ENCODE measurements around the gene ROMO1. TPM values are rescaled to one million over a fixed set of nuclear protein-coding genes. Genes with fewer than 3 reads are reported as not detected.

ROMO1 gene
- total RNA-seq: 100 to 1,000 TPM; 249 to 320 TPM

DNA sequence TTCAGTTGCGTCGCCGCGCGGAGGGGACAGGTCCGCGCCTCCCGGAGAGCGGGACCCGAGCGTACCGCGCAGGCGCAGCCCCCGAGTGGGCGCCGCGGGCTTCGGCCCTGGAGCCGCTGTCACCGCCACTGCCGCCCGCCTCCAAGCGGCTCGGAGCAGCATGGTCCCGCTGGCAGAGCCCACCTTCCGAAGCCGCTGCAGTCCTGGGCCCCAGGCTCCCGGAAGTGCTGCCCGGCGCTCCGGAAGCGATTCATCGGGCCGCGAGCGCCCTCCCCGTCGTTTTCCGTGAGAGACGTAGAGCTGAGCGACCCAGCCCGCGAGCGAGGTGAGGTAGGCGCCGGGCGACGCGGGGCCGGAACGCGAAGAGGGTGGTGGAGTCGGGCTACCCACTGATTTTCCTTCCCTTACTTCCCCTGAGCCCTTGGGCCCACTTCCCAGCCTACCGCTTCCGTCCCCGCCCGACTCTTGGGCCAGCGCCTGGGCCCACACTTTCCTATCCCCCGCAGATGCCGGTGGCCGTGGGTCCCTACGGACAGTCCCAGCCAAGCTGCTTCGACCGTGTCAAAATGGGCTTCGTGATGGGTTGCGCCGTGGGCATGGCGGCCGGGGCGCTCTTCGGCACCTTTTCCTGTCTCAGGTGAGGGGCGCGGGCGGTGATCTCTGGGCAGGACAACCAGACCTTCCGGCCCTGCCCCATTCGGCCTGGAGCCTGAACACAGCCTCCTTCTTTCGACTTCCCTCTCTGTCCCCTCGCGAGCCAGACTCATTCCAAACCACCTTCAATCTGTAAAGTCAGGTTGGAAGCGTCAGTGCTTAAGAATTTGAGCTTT is at the start of gene ROMO1, which contains the start of gene NFS1:
TSS of gene ROMO1 (plus strand) at position 279 of the 830 bp plus-strand sequence. CDS start at position 507, 228 bp downstream.
TSS of gene NFS1 (minus strand) at position 226 of the 830 bp plus-strand sequence. CDS start at position 162, 64 bp downstream.
- H3K36me3 ChIP-seq: peaks cover 0 to 14% of the 10 kb centered on the region in 2 donors
- H3K4me1 ChIP-seq (replicated peaks): no peaks in the 10 kb centered on the region
- 0% methylated on average over 29 of the region's 81 CpGs for WGBS
- H3K9me3 ChIP-seq: no peaks in the 10 kb centered on the region
- no peaks in the 10 kb centered on the region for H3K27me3 ChIP-seq (replicated peaks; ENCODE audit: insufficient read depth)
- peak; percentile 84 for TF ChIP-seq POLR2AphosphoS5 (IDR thresholded peaks at IDR 0.05)
- no peak for TF ChIP-seq POLR2A (IDR thresholded peaks at IDR 0.05)
- TF ChIP-seq, protein P1, sequence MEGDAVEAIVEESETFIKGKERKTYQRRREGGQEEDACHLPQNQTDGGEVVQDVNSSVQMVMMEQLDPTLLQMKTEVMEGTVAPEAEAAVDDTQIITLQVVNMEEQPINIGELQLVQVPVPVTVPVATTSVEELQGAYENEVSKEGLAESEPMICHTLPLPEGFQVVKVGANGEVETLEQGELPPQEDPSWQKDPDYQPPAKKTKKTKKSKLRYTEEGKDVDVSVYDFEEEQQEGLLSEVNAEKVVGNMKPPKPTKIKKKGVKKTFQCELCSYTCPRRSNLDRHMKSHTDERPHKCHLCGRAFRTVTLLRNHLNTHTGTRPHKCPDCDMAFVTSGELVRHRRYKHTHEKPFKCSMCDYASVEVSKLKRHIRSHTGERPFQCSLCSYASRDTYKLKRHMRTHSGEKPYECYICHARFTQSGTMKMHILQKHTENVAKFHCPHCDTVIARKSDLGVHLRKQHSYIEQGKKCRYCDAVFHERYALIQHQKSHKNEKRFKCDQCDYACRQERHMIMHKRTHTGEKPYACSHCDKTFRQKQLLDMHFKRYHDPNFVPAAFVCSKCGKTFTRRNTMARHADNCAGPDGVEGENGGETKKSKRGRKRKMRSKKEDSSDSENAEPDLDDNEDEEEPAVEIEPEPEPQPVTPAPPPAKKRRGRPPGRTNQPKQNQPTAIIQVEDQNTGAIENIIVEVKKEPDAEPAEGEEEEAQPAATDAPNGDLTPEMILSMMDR (IDR thresholded peaks at IDR 0.05): peak in 3 of 4 experiments; percentile 22 to 37 (median 34)
- DNase-seq (ENCODE audit: low spot score): peak; percentile 77
- H3K4me3 ChIP-seq: peak within 1 kb of the TSS; percentile 78 to 92
- H3K27ac ChIP-seq: peak within 1 kb of the TSS; percentile 84 to 85
- intact Hi-C loops (cut with DNase I): loop anchor here (5.0 to 10.0 kb wide), 2 partner anchors 97 to 235 kb away; no protein-coding TSS in a partner anchor

DNA sequence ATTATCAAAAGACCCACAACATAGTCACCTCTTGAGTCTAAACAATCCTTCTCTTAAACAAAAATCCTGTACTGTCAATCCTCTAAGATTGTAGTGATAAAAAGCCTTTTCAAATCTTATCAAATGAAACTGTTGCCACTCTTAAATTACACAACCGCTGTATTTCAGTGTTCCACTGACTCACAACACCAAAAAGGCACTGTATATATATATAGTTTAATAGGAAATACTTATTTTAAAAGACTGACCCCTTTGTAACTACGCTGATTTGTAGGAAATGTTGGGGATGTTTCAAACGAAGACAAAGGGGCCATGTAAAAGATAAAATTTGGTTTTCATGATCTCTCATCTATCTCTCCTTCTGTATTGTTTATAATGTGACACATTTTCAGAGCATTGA is 48.6 kb upstream of the ROMO1 start:
- H3K27ac ChIP-seq: no peak overlapping the region
- TF ChIP-seq, protein P1 (IDR thresholded peaks at IDR 0.05): no peak
- TF ChIP-seq POLR2A (IDR thresholded peaks at IDR 0.05) (no peak), POLR2AphosphoS5 (IDR thresholded peaks at IDR 0.05) (no peak)
- DNase-seq (ENCODE audit: low spot score): no peak
- no peaks in the 10 kb centered on the region for H3K9me3 ChIP-seq
- H3K36me3 ChIP-seq: peaks cover 6 to 11% of the 10 kb centered on the region in 2 donors
- intact Hi-C loops (cut with DNase I): no loop called here
- 63% methylated on average over 3 of the region's 3 CpGs for WGBS
- H3K4me1 ChIP-seq (replicated peaks): no peaks in the 10 kb centered on the region
- H3K4me3 ChIP-seq: no peak overlapping the region
- H3K27me3 ChIP-seq (replicated peaks; ENCODE audit: insufficient read depth): no peaks in the 10 kb centered on the region

DNA sequence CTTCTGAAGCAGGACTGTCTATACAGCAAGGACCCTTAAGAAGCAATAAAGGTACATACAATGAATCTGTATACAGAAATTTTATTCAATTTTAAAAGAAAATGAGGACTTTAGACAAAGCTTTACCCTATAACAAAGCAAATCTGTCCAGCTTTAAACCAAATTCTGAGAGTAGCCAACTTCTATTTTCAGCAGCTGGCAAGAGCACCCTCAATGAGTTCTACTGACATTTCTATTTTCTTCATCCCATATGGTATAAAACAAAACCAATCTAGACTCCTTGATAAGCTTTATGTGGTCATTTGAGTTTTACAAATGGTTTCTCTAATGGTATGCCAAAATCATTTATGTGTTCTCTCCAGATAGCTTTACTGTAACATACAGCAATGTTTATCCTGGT is 47.2 kb upstream of the ROMO1 start:
- Histone ChIP-seq H3K4me1 (replicated peaks) (no peaks in the 10 kb centered on the region), H3K9me3 (no peaks in the 10 kb centered on the region), H3K27me3 (replicated peaks; ENCODE audit: insufficient read depth) (no peaks in the 10 kb centered on the region), H3K27ac (no peak overlapping the region), H3K4me3 (no peak overlapping the region), H3K36me3 (peaks cover 6 to 11% of the 10 kb centered on the region in 2 donors)
- no peak for DNase-seq (ENCODE audit: low spot score)
- TF ChIP-seq POLR2A (IDR thresholded peaks at IDR 0.05): no peak
- no peak for TF ChIP-seq POLR2AphosphoS5 (IDR thresholded peaks at IDR 0.05)
- TF ChIP-seq, protein P1 (IDR thresholded peaks at IDR 0.05): no peak
- intact Hi-C loops (cut with DNase I): no loop called here

DNA sequence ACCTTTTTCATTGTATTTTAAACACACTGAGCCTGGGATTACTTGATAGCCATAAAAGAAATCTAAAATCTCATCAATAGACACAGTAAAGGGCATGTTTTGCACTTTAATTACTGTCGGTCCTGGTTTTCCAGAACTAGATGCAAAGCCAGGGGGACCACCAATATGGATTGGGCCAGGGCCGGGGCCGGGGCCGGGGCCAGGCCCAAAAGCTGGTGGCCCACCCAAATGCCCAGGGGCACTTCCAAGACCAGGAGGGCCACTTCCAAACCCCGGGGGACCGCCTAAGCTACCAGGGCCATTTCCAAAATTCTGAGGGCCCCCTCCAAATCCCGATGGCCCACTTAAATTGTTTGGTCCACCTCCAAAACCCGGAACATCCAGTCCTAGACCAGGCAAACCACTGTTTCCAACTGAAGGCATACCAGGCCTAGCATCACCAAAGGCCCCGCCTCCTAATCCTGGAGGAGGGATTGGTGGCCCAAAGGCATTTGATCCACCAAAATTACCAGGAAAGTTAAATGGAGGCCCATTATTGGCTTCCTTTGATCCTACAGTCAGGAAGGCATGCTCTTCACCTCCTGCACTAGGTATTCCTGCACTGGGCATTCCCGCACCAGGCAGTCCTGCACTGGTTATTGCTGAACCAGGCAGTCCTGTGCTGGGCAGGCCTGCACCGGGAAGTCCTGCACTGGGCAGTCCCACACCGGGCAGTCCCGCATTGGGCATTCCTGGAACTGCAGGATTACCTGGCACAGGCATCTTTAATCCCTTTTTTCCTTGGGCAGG is 46.4 kb upstream of the ROMO1 start:
- 97% methylated on average over 13 of the region's 13 CpGs for WGBS

More for the DNA sequence above, 46.4 kb upstream of the ROMO1 start:
- Histone ChIP-seq H3K4me3 (no peak overlapping the region), H3K9me3 (no peaks in the 10 kb centered on the region), H3K27me3 (replicated peaks; ENCODE audit: insufficient read depth) (no peaks in the 10 kb centered on the region), H3K4me1 (replicated peaks) (no peaks in the 10 kb centered on the region), H3K27ac (no peak overlapping the region), H3K36me3 (peaks cover 6 to 11% of the 10 kb centered on the region in 2 donors)
- intact Hi-C loops (cut with DNase I): no loop called here
- no peak for DNase-seq (ENCODE audit: low spot score)
- TF ChIP-seq, protein P1 (IDR thresholded peaks at IDR 0.05): no peak
- TF ChIP-seq POLR2AphosphoS5 (IDR thresholded peaks at IDR 0.05) (no peak), POLR2A (IDR thresholded peaks at IDR 0.05) (no peak)

Data from prostate gland (tissue), 2 donors.